ENCODE data around the gene GON7.
"Not testable (repeated sequence)": the region's sequence is repeated elsewhere in the genome, so short reads cannot be mapped to it uniquely, and the experiment has no call there.

DNA sequence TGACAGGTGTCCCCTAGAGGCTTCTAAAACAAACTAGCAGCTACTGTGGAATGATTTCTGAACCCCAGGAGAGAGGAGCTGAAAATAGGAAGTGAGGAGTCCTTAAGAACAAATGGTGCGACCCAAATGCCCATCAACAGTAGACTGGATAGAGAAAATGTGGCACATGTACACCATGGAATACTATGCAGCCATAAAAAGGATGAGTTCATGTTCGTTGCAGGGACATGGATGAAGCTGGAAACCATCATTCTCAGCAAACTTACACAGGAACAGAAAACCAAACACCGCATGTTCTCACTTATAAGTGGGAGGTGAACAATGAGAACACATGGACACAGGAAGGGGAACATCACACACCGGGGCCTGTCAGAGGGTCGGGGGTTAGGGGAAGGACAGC is 26.2 kb upstream of the GON7 start:
- not testable (repeated sequence) for TF ChIP-seq EZH2 (IDR thresholded peaks at IDR 0.05; ENCODE audit: insufficient read depth, low read length)
- TF ChIP-seq, protein P1, sequence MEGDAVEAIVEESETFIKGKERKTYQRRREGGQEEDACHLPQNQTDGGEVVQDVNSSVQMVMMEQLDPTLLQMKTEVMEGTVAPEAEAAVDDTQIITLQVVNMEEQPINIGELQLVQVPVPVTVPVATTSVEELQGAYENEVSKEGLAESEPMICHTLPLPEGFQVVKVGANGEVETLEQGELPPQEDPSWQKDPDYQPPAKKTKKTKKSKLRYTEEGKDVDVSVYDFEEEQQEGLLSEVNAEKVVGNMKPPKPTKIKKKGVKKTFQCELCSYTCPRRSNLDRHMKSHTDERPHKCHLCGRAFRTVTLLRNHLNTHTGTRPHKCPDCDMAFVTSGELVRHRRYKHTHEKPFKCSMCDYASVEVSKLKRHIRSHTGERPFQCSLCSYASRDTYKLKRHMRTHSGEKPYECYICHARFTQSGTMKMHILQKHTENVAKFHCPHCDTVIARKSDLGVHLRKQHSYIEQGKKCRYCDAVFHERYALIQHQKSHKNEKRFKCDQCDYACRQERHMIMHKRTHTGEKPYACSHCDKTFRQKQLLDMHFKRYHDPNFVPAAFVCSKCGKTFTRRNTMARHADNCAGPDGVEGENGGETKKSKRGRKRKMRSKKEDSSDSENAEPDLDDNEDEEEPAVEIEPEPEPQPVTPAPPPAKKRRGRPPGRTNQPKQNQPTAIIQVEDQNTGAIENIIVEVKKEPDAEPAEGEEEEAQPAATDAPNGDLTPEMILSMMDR (IDR thresholded peaks at IDR 0.05; ENCODE audit: insufficient read depth, low read depth, low read length): not testable (repeated sequence)

Data from astrocyte (in vitro differentiated cells and primary cell).